ENCODE measurements around the gene TMEM129.

The TMEM129 gene

GRCh38 chr4:1741208-1741607, 20.1 kb upstream of the TMEM129 start:
- no peak for TF ChIP-seq CTCF (IDR thresholded peaks at IDR 0.05; ENCODE audit: low read length)
- TF ChIP-seq EZH2phosphoT487 (IDR thresholded peaks at IDR 0.05; ENCODE audit: low read length) = no peak
- no peak for TF ChIP-seq EZH2 (optimal IDR thresholded peaks at IDR 0.05; ENCODE audit: low read depth, low read length)
- Histone ChIP-seq H3K9ac (ENCODE audit: low read length) (no peak overlapping the region), H3K27ac (ENCODE audit: low read length) (no peak overlapping the region)

GRCh38 chr4:1740021-1740545, 19.0 kb upstream of the TMEM129 start:
- no peak overlapping the region for H3K4me3 ChIP-seq (ENCODE audit: low read length)
- TF ChIP-seq EZH2 (optimal IDR thresholded peaks at IDR 0.05; ENCODE audit: low read depth, low read length) = no peak
- no peak for TF ChIP-seq EZH2phosphoT487 (IDR thresholded peaks at IDR 0.05; ENCODE audit: low read length)
- no peak for TF ChIP-seq CTCF (IDR thresholded peaks at IDR 0.05; ENCODE audit: low read length)
- no peak for DNase-seq
- H3K27me3 ChIP-seq (replicated peaks; ENCODE audit: insufficient read depth, low read length) = no peaks in the 10 kb centered on the region
- H3K4me2 ChIP-seq (ENCODE audit: low read depth, low read length) = no peak overlapping the region
- H3K9me3 ChIP-seq (replicated peaks; ENCODE audit: insufficient read depth, low read length) = no peaks in the 10 kb centered on the region
- H4K20me1 ChIP-seq (ENCODE audit: insufficient read depth, low read length) = no peaks in the 10 kb centered on the region
- no peaks in the 10 kb centered on the region for H3K79me2 ChIP-seq (ENCODE audit: low read length)
- peaks cover 7% of the 10 kb centered on the region; the same call in 1 of the 2 replicates for H3F3A ChIP-seq (ENCODE audit: insufficient read depth, low read length)
- H3K27ac ChIP-seq (ENCODE audit: low read length) = no peak overlapping the region
- no peaks in the 10 kb centered on the region for H3K4me1 ChIP-seq (ENCODE audit: low read length)
- no peak overlapping the region for H3K9ac ChIP-seq (ENCODE audit: low read length)
- peaks cover 3% of the 10 kb centered on the region for H3K36me3 ChIP-seq (replicated peaks; ENCODE audit: insufficient read depth, low read length)
- no peak overlapping the region for H2AFZ ChIP-seq (ENCODE audit: low read length)
- no peaks in the 10 kb centered on the region for H3K9me2 ChIP-seq (replicated peaks; ENCODE audit: insufficient read depth, low read length)

More at GRCh38 chr4:1741208-1741607, 20.1 kb upstream of the TMEM129 start:
- Histone ChIP-seq H3K27me3 (replicated peaks; ENCODE audit: insufficient read depth, low read length) (no peaks in the 10 kb centered on the region), H3K36me3 (replicated peaks; ENCODE audit: insufficient read depth, low read length) (peaks cover 3% of the 10 kb centered on the region), H3F3A (ENCODE audit: insufficient read depth, low read length) (peaks cover 9% of the 10 kb centered on the region; the same call in 1 of the 2 replicates), H2AFZ (ENCODE audit: low read length) (no peak overlapping the region), H3K4me1 (ENCODE audit: low read length) (no peaks in the 10 kb centered on the region), H4K20me1 (ENCODE audit: insufficient read depth, low read length) (no peaks in the 10 kb centered on the region), H3K79me2 (ENCODE audit: low read length) (no peaks in the 10 kb centered on the region), H3K9me2 (replicated peaks; ENCODE audit: insufficient read depth, low read length) (no peaks in the 10 kb centered on the region), H3K4me3 (ENCODE audit: low read length) (no peak overlapping the region), H3K9me3 (replicated peaks; ENCODE audit: insufficient read depth, low read length) (no peaks in the 10 kb centered on the region), H3K4me2 (ENCODE audit: low read depth, low read length) (no peak overlapping the region)
- DNase-seq = no peak

GRCh38 chr4:1739358-1739757, 18.2 kb upstream of the TMEM129 start:
- TF ChIP-seq CTCF (IDR thresholded peaks at IDR 0.05; ENCODE audit: low read length) (no peak), EZH2 (optimal IDR thresholded peaks at IDR 0.05; ENCODE audit: low read depth, low read length) (no peak), EZH2phosphoT487 (IDR thresholded peaks at IDR 0.05; ENCODE audit: low read length) (no peak)
- Histone ChIP-seq H3K4me2 (ENCODE audit: low read depth, low read length) (no peak overlapping the region), H3F3A (ENCODE audit: insufficient read depth, low read length) (0 out of 2 replicates have a peak, but pooled peaks cover 2% of the 10 kb centered on the region), H3K9me2 (replicated peaks; ENCODE audit: insufficient read depth, low read length) (no peaks in the 10 kb centered on the region), H3K4me3 (ENCODE audit: low read length) (no peak overlapping the region), H3K36me3 (replicated peaks; ENCODE audit: insufficient read depth, low read length) (peaks cover 3% of the 10 kb centered on the region), H3K27ac (ENCODE audit: low read length) (no peak overlapping the region), H3K79me2 (ENCODE audit: low read length) (no peaks in the 10 kb centered on the region), H3K9me3 (replicated peaks; ENCODE audit: insufficient read depth, low read length) (no peaks in the 10 kb centered on the region), H2AFZ (ENCODE audit: low read length) (no peak overlapping the region), H3K27me3 (replicated peaks; ENCODE audit: insufficient read depth, low read length) (no peaks in the 10 kb centered on the region), H4K20me1 (ENCODE audit: insufficient read depth, low read length) (no peaks in the 10 kb centered on the region), H3K4me1 (ENCODE audit: low read length) (no peaks in the 10 kb centered on the region), H3K9ac (ENCODE audit: low read length) (no peak overlapping the region)
- no peak for DNase-seq
